ENCODE data around the gene TIMM10B. TPM values are rescaled to one million over a fixed set of nuclear protein-coding genes. Genes with fewer than 3 reads are reported as not detected.

TIMM10B gene
- total RNA-seq, 1 experiment from 2014 or later, result 26.4 TPM

GRCh38 chr11:6497069-6497839 lies 16.0 kb downstream of the TIMM10B start, which contains the start of gene DNHD1:
DNHD1 (plus strand) TSS chr11:6497280; CDS start chr11:6498216, 936 bp downstream.
- H3K9me2 ChIP-seq (replicated peaks; ENCODE audit: low read length), result no peaks in the 10 kb centered on the region
- no peak within 1 kb of the TSS for H2AFZ ChIP-seq (ENCODE audit: low read length)
- ATAC-seq, result no peak
- TF ChIP-seq EZH2 (IDR thresholded peaks at IDR 0.05; ENCODE audit: low read length, unreplicated experiment), result no peak
- TF ChIP-seq EZH2phosphoT487 (IDR thresholded peaks at IDR 0.05; ENCODE audit: borderline replicate concordance, low read length), result no peak
- TF ChIP-seq CTCF (conservative IDR thresholded peaks at IDR 0.05; ENCODE audit: low read depth, low read length), result no peak
- H3K4me1 ChIP-seq (ENCODE audit: insufficient read depth, low read length), result no peaks in the 10 kb centered on the region
- intact Hi-C loops (cut with micrococcal nuclease), result no loop called here
- H3K79me2 ChIP-seq (ENCODE audit: low read length), result no peaks in the 10 kb centered on the region
- no peaks in the 10 kb centered on the region for H4K20me1 ChIP-seq (ENCODE audit: low read length)
- no peaks in the 10 kb centered on the region for H3K27me3 ChIP-seq (ENCODE audit: low read length)
- ChIA-PET POLR2A (ENCODE audit: unreplicated experiment) (no interaction called here), CTCF (no interaction called here)
- no peak for DNase-seq
- H3K9ac ChIP-seq (ENCODE audit: low read length), result no peak within 1 kb of the TSS
- no peak within 1 kb of the TSS for H3K4me2 ChIP-seq (ENCODE audit: low read length)
- H3K9me3 ChIP-seq (ENCODE audit: low read length), result no peaks in the 10 kb centered on the region
- H3F3A ChIP-seq (ENCODE audit: low read length, unreplicated experiment), result no peaks in the 10 kb centered on the region
- H3K27ac ChIP-seq (ENCODE audit: low read length), result no peak within 1 kb of the TSS
- no peak within 1 kb of the TSS for H3K4me3 ChIP-seq (ENCODE audit: low read length)
- no TSS peak for BruUV-seq (replicated peaks)
- no peaks in the 10 kb centered on the region for H3K36me3 ChIP-seq (ENCODE audit: low read depth, low read length)

- DNase-seq (no peak), ATAC-seq (no peak; the same call in 1 of the 2 replicates)
- Histone ChIP-seq H3K27me3 (ENCODE audit: low read length) (no peaks in the 10 kb centered on the region), H3K9me2 (replicated peaks; ENCODE audit: low read length) (no peaks in the 10 kb centered on the region), H3K4me3 (ENCODE audit: low read length) (no peak overlapping the region), H3K9ac (ENCODE audit: low read length) (no peak overlapping the region), H3K9me3 (ENCODE audit: low read length) (no peaks in the 10 kb centered on the region), H3K79me2 (ENCODE audit: low read length) (no peaks in the 10 kb centered on the region), H3K4me2 (ENCODE audit: low read length) (no peak overlapping the region), H4K20me1 (ENCODE audit: low read length) (no peaks in the 10 kb centered on the region), H3K4me1 (ENCODE audit: insufficient read depth, low read length) (no peaks in the 10 kb centered on the region), H3K36me3 (ENCODE audit: low read depth, low read length) (no peaks in the 10 kb centered on the region), H3K27ac (ENCODE audit: low read length) (no peak overlapping the region), H3F3A (ENCODE audit: low read length, unreplicated experiment) (no peaks in the 10 kb centered on the region), H2AFZ (ENCODE audit: low read length) (no peak overlapping the region)
- intact Hi-C loops (cut with micrococcal nuclease), result no loop called here
- POLR2A ChIA-PET (ENCODE audit: unreplicated experiment), result no interaction called here
- TF ChIP-seq CTCF (conservative IDR thresholded peaks at IDR 0.05; ENCODE audit: low read depth, low read length) (no peak), EZH2 (IDR thresholded peaks at IDR 0.05; ENCODE audit: low read length, unreplicated experiment) (no peak), EZH2phosphoT487 (IDR thresholded peaks at IDR 0.05; ENCODE audit: borderline replicate concordance, low read length) (no peak)
- CTCF ChIA-PET, result no interaction called here
- no TSS peak for BruUV-seq (replicated peaks)
These were observed 16.8 kb downstream of the TIMM10B start for GRCh38 chr11:6498121-6498520.

GRCh38 chr11:6498544-6498943 lies 17.2 kb downstream of the TIMM10B start:
- ChIA-PET CTCF (interaction anchor here (0.6 kb wide), 1 partner anchor 9 kb away, joined by 5 read pairs; no protein-coding TSS in a partner anchor), POLR2A (ENCODE audit: unreplicated experiment) (no interaction called here)
- Histone ChIP-seq H3K27ac (ENCODE audit: low read length) (no peak overlapping the region), H3K9ac (ENCODE audit: low read length) (no peak overlapping the region), H2AFZ (ENCODE audit: low read length) (no peak overlapping the region), H3K36me3 (ENCODE audit: low read depth, low read length) (no peaks in the 10 kb centered on the region), H3K4me1 (ENCODE audit: insufficient read depth, low read length) (no peaks in the 10 kb centered on the region), H3F3A (ENCODE audit: low read length, unreplicated experiment) (no peaks in the 10 kb centered on the region), H3K9me2 (replicated peaks; ENCODE audit: low read length) (no peaks in the 10 kb centered on the region), H4K20me1 (ENCODE audit: low read length) (no peaks in the 10 kb centered on the region), H3K4me2 (ENCODE audit: low read length) (no peak overlapping the region), H3K4me3 (ENCODE audit: low read length) (no peak overlapping the region), H3K79me2 (ENCODE audit: low read length) (no peaks in the 10 kb centered on the region), H3K27me3 (ENCODE audit: low read length) (no peaks in the 10 kb centered on the region), H3K9me3 (ENCODE audit: low read length) (no peaks in the 10 kb centered on the region)
- BruUV-seq (replicated peaks), result no TSS peak
- no peak for ATAC-seq
- TF ChIP-seq EZH2 (IDR thresholded peaks at IDR 0.05; ENCODE audit: low read length, unreplicated experiment) (no peak), EZH2phosphoT487 (IDR thresholded peaks at IDR 0.05; ENCODE audit: borderline replicate concordance, low read length) (no peak), CTCF (conservative IDR thresholded peaks at IDR 0.05; ENCODE audit: low read depth, low read length) (no peak)
- intact Hi-C loops (cut with micrococcal nuclease), result no loop called here
- DNase-seq, result no peak

Measured in PC-3 (cell line).